GM19467 (cell line): Measurements from ENCODE around the gene RAE1.

Experiments used
- ATAC-seq: cut with Tn5 transposase; IDR thresholded peaks from one replicate; pipeline ENCODE4 v1.9.1; 2021; ENCODE audit warnings: mild to moderate bottlenecking, moderate library complexity; ENCODE audit not compliant: unreplicated experiment

The RAE1 gene

GRCh38 chr20:57398231-57398821, 47.3 kb downstream of the RAE1 start:
- ATAC-seq: peak; percentile 45

- no peak for ATAC-seq
Measured at GRCh38 chr20:57398901-57399535, 48.0 kb downstream of the RAE1 start.

- peak; percentile 39 for ATAC-seq
Measured at GRCh38 chr20:57399587-57400155, 48.6 kb downstream of the RAE1 start.

GRCh38 chr20:57400231-57400701, 49.2 kb downstream of the RAE1 start:
- no peak for ATAC-seq

- ATAC-seq: no peak
Measured at GRCh38 chr20:57400821-57401564, 49.9 kb downstream of the RAE1 start.

- ATAC-seq: no peak
Measured at GRCh38 chr20:57401565-57401918, 50.5 kb downstream of the RAE1 start.

- ATAC-seq: no peak
Measured at GRCh38 chr20:57402206-57403125, 51.4 kb downstream of the RAE1 start.

- ATAC-seq: no peak
Measured at GRCh38 chr20:57403216-57403615, 52.2 kb downstream of the RAE1 start.

- ATAC-seq: no peak
Measured at GRCh38 chr20:57404006-57404405, 53.0 kb downstream of the RAE1 start.

- no peak for ATAC-seq
Measured at GRCh38 chr20:57404419-57405072, 53.5 kb downstream of the RAE1 start.

GRCh38 chr20:57405236-57406016, 54.4 kb downstream of the RAE1 start:
- ATAC-seq: no peak

GRCh38 chr20:57407541-57407956, 56.5 kb downstream of the RAE1 start:
- ATAC-seq: no peak

GRCh38 chr20:57408131-57408530, 57.1 kb downstream of the RAE1 start:
- no peak for ATAC-seq

GRCh38 chr20:57408536-57409233, 57.6 kb downstream of the RAE1 start:
- no peak for ATAC-seq

- ATAC-seq: no peak
Measured at GRCh38 chr20:57409316-57409671, 58.2 kb downstream of the RAE1 start.

GRCh38 chr20:57409672-57410397, 58.8 kb downstream of the RAE1 start:
- no peak for ATAC-seq

- ATAC-seq: no peak
Measured at GRCh38 chr20:57410398-57410920, 59.4 kb downstream of the RAE1 start.

- ATAC-seq: no peak
Measured at GRCh38 chr20:57410924-57411323, 59.9 kb downstream of the RAE1 start.
